K562 (cell line): ENCODE results near the gene PLA2G7. TPM values are rescaled to one million over a fixed set of nuclear protein-coding genes. Genes with fewer than 3 reads are reported as not detected.

Experiments used
- KDM2B ChIP-seq: fragments of 250-450 bp; sonication (Bioruptor Pico); IDR thresholded peaks from 2 replicates; pipeline ENCODE4 v1.8.0; 2021; ENCODE audit warnings: mild to moderate bottlenecking, moderate library complexity
- SRSF7 ChIP-seq: fragments of 200-400 bp; formaldehyde crosslinking; optimal IDR thresholded peaks from 2 replicates; pipeline ENCODE3; 2017; ENCODE audit warnings: mild to moderate bottlenecking, low read depth, low read length
- ZNF24 ChIP-seq: fragments of 450-650 bp; IDR thresholded peaks from 2 replicates; pipeline ENCODE4 v1.6.1; 2016
- polyA plus RNA-seq, 8 experiments: library from polyadenylated mRNA; depleted of rRNA in 4 of 8; stranded (reverse) in 5 of 8; unstranded in 3 of 8; fragments of >200 nt; fragmentation: Nextera tagmentation in 2 of 8; fragmentation: Illumina TruSeq in 1 of 8; extraction: Ambion mirVana in 2 of 8; extraction: Trizol in 1 of 8; gene quantifications; 2 replicates each; pipeline versions ENCODE4 v1.2.1 to v1.2.3, GENCODE V29; 2011 to 2014; ENCODE audit warnings: inconsistent platforms in 1 of 8, missing spikeins in 1 of 8
- total RNA-seq, 7 experiments: library from RNA; depleted of rRNA in 6 of 7; stranded (reverse); fragments of >200 nt in 6 of 7; fragmentation: Illumina TruSeq in 2 of 7; extraction: Trizol in 2 of 7; gene quantifications; 2 replicates each; pipeline versions ENCODE4 v1.2.1 to v1.2.3, GENCODE V29; 2011 to 2021; ENCODE audit warnings: low replicate concordance in 1 of 7
- TF ChIP-seq, protein P1 (sequence below): fragments of 450-650 bp; formaldehyde crosslinking; IDR thresholded peaks from 2 replicates; pipeline ENCODE4 v1.4.0; 2020; ENCODE audit warnings: mild to moderate bottlenecking, moderate library complexity
- TF ChIP-seq, protein P2 (sequence below): sonication (generic); formaldehyde crosslinking; IDR thresholded peaks from 2 replicates; pipeline ENCODE4 v1.8.0; 2022; ENCODE audit warnings: mild to moderate bottlenecking, missing genetic modification reagents

PLA2G7 gene
- total and polyA plus RNA-seq, 9 of the 15 experiments (the other 6 are each of a cell fraction or from before 2014, with no cell fraction given): not detected

DNA sequence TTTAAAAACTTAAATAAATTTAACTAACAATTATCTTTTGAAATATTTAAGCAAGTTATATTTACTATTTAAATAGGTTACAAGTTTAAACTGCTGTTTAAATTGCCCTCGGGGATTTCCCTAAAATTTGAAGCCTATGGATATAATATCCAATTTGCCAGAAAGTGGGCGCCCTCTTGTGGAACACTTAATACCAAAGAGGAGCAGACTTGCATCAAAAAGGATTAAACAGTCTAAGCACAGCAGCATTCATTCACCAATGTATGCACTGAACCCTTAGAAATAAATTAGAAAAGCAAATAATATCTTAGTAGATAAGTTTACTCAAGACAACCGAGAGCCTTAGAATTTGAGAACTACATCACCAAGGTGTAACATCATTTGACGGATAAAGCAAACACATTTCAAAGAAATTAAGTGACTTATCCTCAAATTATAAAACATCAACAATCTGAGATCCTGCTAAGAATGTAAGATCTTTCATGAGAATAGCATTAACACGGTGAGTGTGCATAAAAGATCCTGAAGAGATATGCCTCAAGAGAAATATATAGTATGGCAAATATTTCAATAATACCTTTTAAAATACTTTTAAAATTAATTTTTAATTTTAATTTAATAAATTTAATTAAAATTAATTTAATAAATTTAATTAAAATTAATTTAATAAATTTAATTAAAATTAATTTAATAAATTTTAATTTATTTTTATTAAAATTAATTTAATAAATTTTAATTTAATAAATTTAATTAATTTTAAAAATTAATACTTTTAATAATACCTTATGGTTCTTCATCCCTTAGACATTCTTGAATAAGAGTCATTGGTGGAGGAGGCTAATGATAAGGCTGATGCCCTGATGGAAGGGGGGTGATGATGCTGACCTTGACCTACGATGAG is 46.6 kb upstream of the PLA2G7 start (continued):
- TF ChIP-seq, protein P1, sequence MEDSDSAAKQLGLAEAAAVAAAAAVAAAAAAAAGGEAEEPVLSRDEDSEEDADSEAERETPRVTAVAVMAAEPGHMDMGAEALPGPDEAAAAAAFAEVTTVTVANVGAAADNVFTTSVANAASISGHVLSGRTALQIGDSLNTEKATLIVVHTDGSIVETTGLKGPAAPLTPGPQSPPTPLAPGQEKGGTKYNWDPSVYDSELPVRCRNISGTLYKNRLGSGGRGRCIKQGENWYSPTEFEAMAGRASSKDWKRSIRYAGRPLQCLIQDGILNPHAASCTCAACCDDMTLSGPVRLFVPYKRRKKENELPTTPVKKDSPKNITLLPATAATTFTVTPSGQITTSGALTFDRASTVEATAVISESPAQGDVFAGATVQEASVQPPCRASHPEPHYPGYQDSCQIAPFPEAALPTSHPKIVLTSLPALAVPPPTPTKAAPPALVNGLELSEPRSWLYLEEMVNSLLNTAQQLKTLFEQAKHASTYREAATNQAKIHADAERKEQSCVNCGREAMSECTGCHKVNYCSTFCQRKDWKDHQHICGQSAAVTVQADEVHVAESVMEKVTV (CRISPR knock-in tag): 0 out of 2 replicates have a peak, but pooled peaks have one; percentile 4
- TF ChIP-seq, protein P2, sequence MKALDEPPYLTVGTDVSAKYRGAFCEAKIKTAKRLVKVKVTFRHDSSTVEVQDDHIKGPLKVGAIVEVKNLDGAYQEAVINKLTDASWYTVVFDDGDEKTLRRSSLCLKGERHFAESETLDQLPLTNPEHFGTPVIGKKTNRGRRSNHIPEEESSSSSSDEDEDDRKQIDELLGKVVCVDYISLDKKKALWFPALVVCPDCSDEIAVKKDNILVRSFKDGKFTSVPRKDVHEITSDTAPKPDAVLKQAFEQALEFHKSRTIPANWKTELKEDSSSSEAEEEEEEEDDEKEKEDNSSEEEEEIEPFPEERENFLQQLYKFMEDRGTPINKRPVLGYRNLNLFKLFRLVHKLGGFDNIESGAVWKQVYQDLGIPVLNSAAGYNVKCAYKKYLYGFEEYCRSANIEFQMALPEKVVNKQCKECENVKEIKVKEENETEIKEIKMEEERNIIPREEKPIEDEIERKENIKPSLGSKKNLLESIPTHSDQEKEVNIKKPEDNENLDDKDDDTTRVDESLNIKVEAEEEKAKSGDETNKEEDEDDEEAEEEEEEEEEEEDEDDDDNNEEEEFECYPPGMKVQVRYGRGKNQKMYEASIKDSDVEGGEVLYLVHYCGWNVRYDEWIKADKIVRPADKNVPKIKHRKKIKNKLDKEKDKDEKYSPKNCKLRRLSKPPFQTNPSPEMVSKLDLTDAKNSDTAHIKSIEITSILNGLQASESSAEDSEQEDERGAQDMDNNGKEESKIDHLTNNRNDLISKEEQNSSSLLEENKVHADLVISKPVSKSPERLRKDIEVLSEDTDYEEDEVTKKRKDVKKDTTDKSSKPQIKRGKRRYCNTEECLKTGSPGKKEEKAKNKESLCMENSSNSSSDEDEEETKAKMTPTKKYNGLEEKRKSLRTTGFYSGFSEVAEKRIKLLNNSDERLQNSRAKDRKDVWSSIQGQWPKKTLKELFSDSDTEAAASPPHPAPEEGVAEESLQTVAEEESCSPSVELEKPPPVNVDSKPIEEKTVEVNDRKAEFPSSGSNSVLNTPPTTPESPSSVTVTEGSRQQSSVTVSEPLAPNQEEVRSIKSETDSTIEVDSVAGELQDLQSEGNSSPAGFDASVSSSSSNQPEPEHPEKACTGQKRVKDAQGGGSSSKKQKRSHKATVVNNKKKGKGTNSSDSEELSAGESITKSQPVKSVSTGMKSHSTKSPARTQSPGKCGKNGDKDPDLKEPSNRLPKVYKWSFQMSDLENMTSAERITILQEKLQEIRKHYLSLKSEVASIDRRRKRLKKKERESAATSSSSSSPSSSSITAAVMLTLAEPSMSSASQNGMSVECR (CRISPR knock-in tag): no peak
- TF ChIP-seq SRSF7 (no peak), KDM2B (CRISPR knock-in tag) (no peak), ZNF24 (peak; percentile 62)
